Brain microvascular endothelial cell (primary cell): Measurements from ENCODE around the gene TMOD1.
A peak's percentile ranks its signal among the peaks of the same experiment; 100 is the strongest.

Experiments
- DNase-seq: peaks from one replicate; pipeline ENCODE4 v3.0.0-alpha.2; 2020
- H3K27ac ChIP-seq: fragments of 250-450 bp; sonication (Bioruptor Pico); 2 replicates; pipeline ENCODE4 v1.5.1; 2020; ENCODE audit warnings: mild to moderate bottlenecking, moderate library complexity
- H3K27me3 ChIP-seq: fragments of 250-450 bp; sonication (Bioruptor Pico); replicated peaks from 2 replicates; pipeline ENCODE4 v1.5.1; 2020; ENCODE audit warnings: mild to moderate bottlenecking
- H3K36me3 ChIP-seq: fragments of 250-450 bp; sonication (Bioruptor Pico); replicated peaks from 2 replicates; pipeline ENCODE4 v1.5.1; 2020; ENCODE audit warnings: mild to moderate bottlenecking
- H3K4me3 ChIP-seq: 2 replicates; pipeline ENCODE4 v1.5.1; 2011; ENCODE audit warnings: low read depth, mild to moderate bottlenecking, control low read depth, low read length, moderate library complexity
- CTCF ChIP-seq: IDR thresholded peaks from 2 replicates; pipeline ENCODE4 v1.5.1; 2011; ENCODE audit warnings: low read depth, mild to moderate bottlenecking, moderate library complexity, low read length, control low read depth, inconsistent platforms; ENCODE audit errors: missing control alignments
- in situ Hi-C: cut with HindIII; loops from 2 replicates; pipeline ENCODE4 v1.10.0; 2017; ENCODE audit warnings: low sequenced_read_pairs, low pct_ligation_motif_present

TMOD1 gene

DNA sequence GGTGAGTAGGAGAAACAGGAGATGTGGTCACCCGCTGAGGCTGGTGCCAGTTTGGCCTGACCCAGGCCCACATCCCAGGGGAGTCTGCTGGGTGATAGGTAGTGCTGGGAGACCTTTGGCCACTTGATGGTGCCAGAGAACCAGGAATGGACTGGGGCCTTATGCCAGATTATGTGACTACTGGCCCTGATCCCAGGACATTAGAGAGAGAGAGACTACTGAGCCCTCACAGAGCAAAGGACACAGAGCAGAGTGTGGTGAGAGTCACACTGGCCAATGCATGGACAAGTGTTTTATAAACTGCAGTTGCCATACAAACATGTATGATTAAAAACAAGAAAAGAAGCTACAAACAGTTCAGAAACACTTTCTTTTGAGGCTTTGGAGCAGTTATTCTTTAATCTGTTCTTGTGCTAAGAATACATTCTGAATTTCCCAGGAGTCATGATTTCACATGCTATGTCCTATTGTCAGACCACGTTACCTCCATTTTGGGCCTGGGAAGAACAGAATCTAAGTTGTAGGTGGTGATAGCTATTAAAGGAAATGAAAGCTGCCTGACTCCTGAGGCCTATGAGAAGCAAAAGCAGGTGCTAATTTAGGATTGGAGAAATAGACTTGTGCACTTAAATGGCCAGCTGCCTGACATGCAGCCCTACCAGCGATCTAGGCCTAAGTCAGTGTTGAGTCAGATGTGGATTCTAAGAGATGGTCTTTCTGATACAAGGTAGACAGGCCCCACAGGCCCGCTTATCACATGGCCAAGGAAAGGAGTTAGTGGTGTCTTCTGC, 32.6 kb upstream of the TMOD1 start:
- in situ Hi-C loops, result no loop called here
- TF ChIP-seq CTCF, result peak; percentile 84
- peak; percentile 56 for DNase-seq
- H3K36me3 ChIP-seq, result no peaks in the 10 kb centered on the region
- H3K4me3 ChIP-seq, result no peak overlapping the region
- H3K27ac ChIP-seq, result no peak overlapping the region
- H3K27me3 ChIP-seq, result no peaks in the 10 kb centered on the region

- Histone ChIP-seq H3K27ac (no peak overlapping the region), H3K36me3 (no peaks in the 10 kb centered on the region), H3K27me3 (no peaks in the 10 kb centered on the region), H3K4me3 (no peak overlapping the region)
- peak; percentile 26 for TF ChIP-seq CTCF
- no peak for DNase-seq
- in situ Hi-C loops, result no loop called here
Observed at GRCh38 chr9:97470076-97470475, 31.4 kb upstream of the TMOD1 start.

DNA sequence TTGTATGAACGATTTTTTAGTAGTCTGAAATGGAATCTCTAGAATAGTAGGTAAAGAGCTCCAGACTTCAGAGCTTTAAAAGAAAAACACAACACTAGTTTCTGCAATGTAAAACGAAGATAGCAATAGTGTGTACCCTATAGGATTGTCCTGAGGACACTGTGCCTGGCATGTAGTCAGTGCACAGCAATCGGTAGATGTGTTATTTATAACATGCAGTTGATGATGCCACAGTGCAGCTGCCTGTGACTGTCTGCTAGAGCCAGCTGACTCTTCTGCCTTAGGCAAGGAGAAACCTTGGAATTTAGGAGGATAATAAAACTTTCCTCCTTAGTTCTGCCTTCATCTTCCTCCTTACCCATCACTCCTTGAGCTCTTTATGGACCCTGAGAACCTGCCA, 27.7 kb upstream of the TMOD1 start:
- no peaks in the 10 kb centered on the region for H3K27me3 ChIP-seq
- in situ Hi-C loops, result no loop called here
- no peak overlapping the region for H3K27ac ChIP-seq
- TF ChIP-seq CTCF, result no peak
- DNase-seq, result no peak
- H3K4me3 ChIP-seq, result no peak overlapping the region
- no peaks in the 10 kb centered on the region for H3K36me3 ChIP-seq

- DNase-seq, result peak; percentile 18
- Histone ChIP-seq H3K27ac (no peak overlapping the region), H3K36me3 (no peaks in the 10 kb centered on the region), H3K4me3 (no peak overlapping the region), H3K27me3 (no peaks in the 10 kb centered on the region)
- in situ Hi-C loops, result no loop called here
- TF ChIP-seq CTCF, result no peak
Observed at GRCh38 chr9:97474372-97474925, 27.0 kb upstream of the TMOD1 start.

DNA sequence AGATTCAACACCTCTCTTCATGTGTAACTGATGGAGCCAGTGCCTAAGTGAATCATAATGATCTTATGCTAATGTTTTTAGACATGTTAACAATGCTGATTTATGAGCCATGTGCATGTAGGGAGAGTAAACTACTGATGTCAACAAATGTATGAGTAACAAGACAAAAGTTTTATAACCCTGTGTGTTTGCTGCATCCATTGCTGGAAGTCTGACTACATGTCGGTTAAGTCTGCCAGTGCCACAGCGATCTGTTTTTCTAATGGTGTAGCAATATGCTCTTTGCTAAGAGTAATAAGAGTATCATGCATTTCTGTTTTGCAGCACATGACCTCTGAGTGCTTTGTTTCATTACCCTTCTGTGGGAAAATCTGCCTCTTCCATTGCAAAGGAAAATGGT, 26.4 kb upstream of the TMOD1 start:
- Histone ChIP-seq H3K27me3 (no peaks in the 10 kb centered on the region), H3K4me3 (no peak overlapping the region), H3K36me3 (no peaks in the 10 kb centered on the region), H3K27ac (no peak overlapping the region)
- DNase-seq, result no peak
- no peak for TF ChIP-seq CTCF
- in situ Hi-C loops, result no loop called here
